A673 (cell line): ENCODE measurements around the gene SH3TC1. TPM values are rescaled to one million over a fixed set of nuclear protein-coding genes. Genes with fewer than 3 reads are reported as not detected.

Experiments
- BruUV-seq: library from RNA; stranded (reverse); fragments of 400-500 nt; replicated peaks from 2 replicates; lab custom pipeline; 2021; lab: Mats Ljungman, UMichigan
- CTCF ChIA-PET: fragments of 300-600 bp; sonication (Branson Sonifier 250); formaldehyde crosslinking; loops from one replicate; lab custom pipeline; 2022; ENCODE audit warnings: antibody characterized with exemption; lab: Charles Lee
- POLR2A ChIA-PET: fragments of 300-600 bp; sonication (Branson Sonifier 250); formaldehyde crosslinking; loops from one replicate; lab custom pipeline; 2022; ENCODE audit warnings: antibody characterized with exemption; ENCODE audit not compliant: low non-redundant PET; lab: Charles Lee
- DNase-seq: peaks from one replicate; pipeline ENCODE4 v3.0.0-alpha.2; 2015; ENCODE audit warnings: low spot score
- H3K27ac ChIP-seq: fragments of 200-600 bp; sonication (generic); 2 replicates; pipeline ENCODE4 v1.5.1; 2016; ENCODE audit warnings: mixed run types, low read depth, mild to moderate bottlenecking, mixed read lengths, antibody characterized with exemption, low read length; ENCODE audit not compliant: poor library complexity, severe bottlenecking
- H3K27me3 ChIP-seq: fragments of 200-600 bp; sonication (generic); replicated peaks from 2 replicates; pipeline ENCODE4 v1.6.1; 2017; ENCODE audit warnings: mixed run types, low read depth, mild to moderate bottlenecking, mixed read lengths, antibody characterized with exemption, low read length; ENCODE audit not compliant: insufficient read depth, poor library complexity
- H3K36me3 ChIP-seq: fragments of 200-600 bp; sonication (generic); 2 replicates; pipeline ENCODE4 v1.6.1; 2016; ENCODE audit warnings: mixed run types, mild to moderate bottlenecking, mixed read lengths, antibody characterized with exemption, low read length; ENCODE audit not compliant: insufficient read depth, poor library complexity, severe bottlenecking
- H3K4me1 ChIP-seq: fragments of 200-600 bp; sonication (generic); 2 replicates; pipeline ENCODE4 v1.6.1; 2017; ENCODE audit warnings: mixed run types, mild to moderate bottlenecking, mixed read lengths, antibody characterized with exemption, low read length; ENCODE audit not compliant: insufficient read depth, poor library complexity, severe bottlenecking
- H3K4me3 ChIP-seq: fragments of 200-600 bp; sonication (generic); 2 replicates; pipeline ENCODE4 v1.5.1; 2016; ENCODE audit warnings: low read depth, mixed run types, mild to moderate bottlenecking, mixed read lengths, low read length; ENCODE audit not compliant: poor library complexity, severe bottlenecking
- H3K9me3 ChIP-seq: fragments of 200-600 bp; sonication (generic); 2 replicates; pipeline ENCODE4 v1.6.1; 2016; ENCODE audit warnings: mixed run types, low read depth, mild to moderate bottlenecking, mixed read lengths, antibody characterized with exemption, low read length; ENCODE audit not compliant: poor library complexity, severe bottlenecking
- EZH2 ChIP-seq: fragments of 200-600 bp; sonication (generic); IDR thresholded peaks from 2 replicates; pipeline ENCODE4 v1.6.1; 2017; ENCODE audit warnings: borderline replicate concordance, low read depth, mild to moderate bottlenecking, mixed read lengths, antibody characterized with exemption, low read length; ENCODE audit not compliant: poor library complexity, severe bottlenecking
- intact Hi-C: fragments of 100-400 bp; cut with micrococcal nuclease; formaldehyde crosslinking; loops from one replicate; pipeline ENCODE4 v1.10.0; 2022; ENCODE audit not compliant: unreplicated experiment
- total RNA-seq: library from RNA; stranded (reverse); gene quantifications from 2 replicates; pipeline ENCODE4 v1.2.3, GENCODE V29; 2021
- TF ChIP-seq, protein P1 (sequence below): fragments of 300-800, 200-600 bp; sonication (generic); conservative IDR thresholded peaks from 2 replicates; pipeline ENCODE4 v1.5.1; 2017; ENCODE audit warnings: low read depth, mild to moderate bottlenecking, antibody characterized with exemption, low read length, moderate library complexity, mixed read lengths

Gene SH3TC1
- total RNA-seq, 1 experiment from 2014 or later: 0.71 TPM

GRCh38 chr4:8278009-8278395 is 78.9 kb downstream of the SH3TC1 start:
- H3K27ac ChIP-seq: peak overlapping the region; percentile 24
- no peak overlapping the region for H3K4me3 ChIP-seq
- H3K27me3 ChIP-seq: no peaks in the 10 kb centered on the region
- H3K36me3 ChIP-seq: no peaks in the 10 kb centered on the region
- TF ChIP-seq, protein P1, sequence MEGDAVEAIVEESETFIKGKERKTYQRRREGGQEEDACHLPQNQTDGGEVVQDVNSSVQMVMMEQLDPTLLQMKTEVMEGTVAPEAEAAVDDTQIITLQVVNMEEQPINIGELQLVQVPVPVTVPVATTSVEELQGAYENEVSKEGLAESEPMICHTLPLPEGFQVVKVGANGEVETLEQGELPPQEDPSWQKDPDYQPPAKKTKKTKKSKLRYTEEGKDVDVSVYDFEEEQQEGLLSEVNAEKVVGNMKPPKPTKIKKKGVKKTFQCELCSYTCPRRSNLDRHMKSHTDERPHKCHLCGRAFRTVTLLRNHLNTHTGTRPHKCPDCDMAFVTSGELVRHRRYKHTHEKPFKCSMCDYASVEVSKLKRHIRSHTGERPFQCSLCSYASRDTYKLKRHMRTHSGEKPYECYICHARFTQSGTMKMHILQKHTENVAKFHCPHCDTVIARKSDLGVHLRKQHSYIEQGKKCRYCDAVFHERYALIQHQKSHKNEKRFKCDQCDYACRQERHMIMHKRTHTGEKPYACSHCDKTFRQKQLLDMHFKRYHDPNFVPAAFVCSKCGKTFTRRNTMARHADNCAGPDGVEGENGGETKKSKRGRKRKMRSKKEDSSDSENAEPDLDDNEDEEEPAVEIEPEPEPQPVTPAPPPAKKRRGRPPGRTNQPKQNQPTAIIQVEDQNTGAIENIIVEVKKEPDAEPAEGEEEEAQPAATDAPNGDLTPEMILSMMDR: no peak
- no peak for TF ChIP-seq EZH2
- intact Hi-C loops: loop anchor here (10.0 kb wide), 1 partner anchor 127 kb away; no protein-coding TSS in a partner anchor
- no peaks in the 10 kb centered on the region for H3K9me3 ChIP-seq
- DNase-seq: no peak
- BruUV-seq: no TSS peak
- ChIA-PET POLR2A (no interaction called here), CTCF (no interaction called here)
- peaks cover 41% of the 10 kb centered on the region for H3K4me1 ChIP-seq

DNA sequence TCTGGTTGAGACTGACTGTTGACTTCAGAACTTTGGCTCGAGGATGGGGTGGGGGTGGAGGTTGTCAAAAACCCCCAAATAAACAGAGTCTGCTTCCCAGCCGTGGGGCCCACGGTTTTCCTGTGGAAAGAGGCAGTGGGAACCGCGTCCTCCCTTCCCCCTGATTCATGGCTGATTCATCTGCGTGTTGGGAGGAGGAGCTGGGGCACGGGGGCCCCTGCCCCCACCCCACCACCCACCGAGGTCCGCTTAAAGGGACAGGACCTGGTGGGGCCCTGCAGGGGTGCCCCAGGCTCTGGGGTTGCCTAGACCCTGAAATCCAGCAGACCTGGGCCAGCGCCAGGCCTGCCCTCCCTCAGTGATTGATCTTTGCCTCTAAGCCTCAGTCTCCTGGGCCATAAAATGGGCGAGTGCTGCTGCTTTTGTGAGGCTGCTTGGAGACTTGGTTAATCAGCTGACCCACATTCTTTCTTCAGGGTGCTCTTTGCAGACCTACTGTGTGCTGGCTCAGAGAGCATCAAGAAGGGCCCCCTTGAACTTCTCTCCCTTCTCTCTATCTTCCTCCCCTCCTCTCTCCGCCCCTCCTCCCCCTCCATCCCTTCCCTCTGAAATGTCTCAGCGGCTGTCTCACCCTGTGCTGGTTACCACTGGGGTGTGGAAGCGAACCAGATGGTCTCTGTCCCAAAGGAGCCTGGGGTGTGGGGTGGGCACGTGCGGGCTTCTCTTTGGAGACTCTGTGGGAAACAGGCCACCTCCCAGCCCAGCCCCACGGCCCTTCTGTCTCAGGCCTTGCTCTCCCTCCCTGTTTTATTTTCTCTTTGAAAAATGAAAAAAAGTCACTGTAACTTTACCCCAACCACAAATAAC is 79.6 kb downstream of the SH3TC1 start:
- DNase-seq: no peak
- H3K9me3 ChIP-seq: no peaks in the 10 kb centered on the region
- H3K27ac ChIP-seq: peak overlapping the region; percentile 24
- peaks cover 41% of the 10 kb centered on the region for H3K4me1 ChIP-seq
- H3K4me3 ChIP-seq: no peak overlapping the region
- no peaks in the 10 kb centered on the region for H3K27me3 ChIP-seq
- intact Hi-C loops: loop anchor here (10.0 kb wide), 1 partner anchor 126 kb away; no protein-coding TSS in a partner anchor
- no peaks in the 10 kb centered on the region for H3K36me3 ChIP-seq
- TF ChIP-seq, protein P1: no peak
- no peak for TF ChIP-seq EZH2
- ChIA-PET CTCF (no interaction called here), POLR2A (no interaction called here)
- BruUV-seq: no TSS peak

DNA sequence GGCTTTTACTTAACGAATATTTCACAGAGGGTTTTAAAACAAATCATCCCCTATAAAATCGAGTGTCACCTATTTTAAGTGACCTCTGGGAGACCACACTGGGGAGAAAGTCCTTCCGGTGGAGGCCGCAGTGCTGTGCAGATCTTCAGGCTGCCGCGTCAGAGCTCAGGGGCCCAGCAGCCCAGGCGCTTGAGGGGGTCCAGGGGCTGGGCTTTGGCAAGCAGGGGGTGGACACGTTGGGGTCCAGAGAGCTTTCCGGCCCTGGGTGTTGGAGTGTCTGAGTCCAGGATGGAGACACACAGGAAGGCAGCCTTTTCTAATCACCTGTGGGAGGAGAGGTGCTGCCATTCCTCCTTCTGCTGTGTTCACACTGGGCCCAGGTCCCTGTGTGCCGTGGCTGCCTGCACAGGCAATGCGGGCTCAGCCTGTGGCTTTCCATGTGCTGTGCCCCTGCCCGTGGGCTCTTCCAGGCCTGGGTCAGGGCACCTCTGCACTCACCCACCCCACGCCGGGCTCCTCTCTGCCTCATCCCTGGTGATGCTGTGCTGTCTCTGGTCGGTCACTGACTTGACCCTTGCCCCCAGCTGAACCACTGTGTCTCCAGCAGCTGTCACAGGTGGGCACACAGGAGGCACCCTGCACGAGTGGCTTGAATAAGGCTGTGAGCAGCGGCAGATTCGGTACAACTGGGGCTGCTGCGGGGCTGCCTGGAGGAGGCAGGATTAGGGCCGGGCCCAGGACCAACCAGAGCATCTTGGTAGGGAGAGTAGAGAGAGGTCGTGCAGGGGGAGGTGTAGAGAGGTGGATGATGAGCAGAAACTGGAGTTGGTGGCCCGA is 80.4 kb downstream of the SH3TC1 start:
- TF ChIP-seq, protein P1: no peak
- no peak for TF ChIP-seq EZH2
- DNase-seq: no peak
- H3K4me1 ChIP-seq: peaks cover 35% of the 10 kb centered on the region
- H3K27ac ChIP-seq: peak overlapping the region; percentile 24
- H3K27me3 ChIP-seq: no peaks in the 10 kb centered on the region
- POLR2A ChIA-PET: no interaction called here
- H3K4me3 ChIP-seq: no peak overlapping the region
- CTCF ChIA-PET: no interaction called here
- BruUV-seq: no TSS peak
- intact Hi-C loops: loop anchor here (10.0 kb wide), 1 partner anchor 125 kb away; no protein-coding TSS in a partner anchor
- H3K36me3 ChIP-seq: no peaks in the 10 kb centered on the region
- H3K9me3 ChIP-seq: no peaks in the 10 kb centered on the region
